Ishikawa (cell line): ENCODE data around the gene ANKRD18A.

Experiments
- CEBPB ChIP-seq: IDR thresholded peaks from 2 replicates; pipeline ENCODE4 v1.6.1; 2012
- CREB1 ChIP-seq: IDR thresholded peaks from 2 replicates; pipeline ENCODE4 v1.6.1; 2012; ENCODE audit warnings: low read depth
- EGR1 ChIP-seq: IDR thresholded peaks from 2 replicates; pipeline ENCODE4 v1.6.1; 2012
- EP300 ChIP-seq: IDR thresholded peaks from 2 replicates; pipeline ENCODE4 v1.6.1; 2012; ENCODE audit warnings: borderline replicate concordance
- FOXM1 ChIP-seq: IDR thresholded peaks from 2 replicates; pipeline ENCODE4 v1.6.1; 2012; ENCODE audit warnings: low read depth, borderline replicate concordance
- NFIC ChIP-seq: IDR thresholded peaks from 2 replicates; pipeline ENCODE4 v1.6.1; 2012
- RAD21 ChIP-seq: IDR thresholded peaks from 2 replicates; pipeline ENCODE4 v1.6.1; 2012; ENCODE audit warnings: low read depth
- REST ChIP-seq: IDR thresholded peaks from 2 replicates; pipeline ENCODE4 v1.6.1; 2012; ENCODE audit warnings: low read depth, mild to moderate bottlenecking
- TAF1 ChIP-seq: IDR thresholded peaks from 2 replicates; pipeline ENCODE4 v1.6.1; 2012; ENCODE audit warnings: low read depth, mild to moderate bottlenecking
- TCF12 ChIP-seq: IDR thresholded peaks from 2 replicates; pipeline ENCODE4 v1.6.1; 2012; ENCODE audit warnings: low read depth
- TEAD4 ChIP-seq: IDR thresholded peaks from 2 replicates; pipeline ENCODE4 v1.6.1; 2012
- YY1 ChIP-seq: IDR thresholded peaks from 2 replicates; pipeline ENCODE4 v1.6.1; 2012; ENCODE audit warnings: low read depth
- ZBTB7A ChIP-seq: IDR thresholded peaks from 2 replicates; pipeline ENCODE4 v1.6.1; 2012; ENCODE audit warnings: low read depth
- TF ChIP-seq, protein P1 (sequence below): IDR thresholded peaks from 2 replicates; pipeline ENCODE4 v1.6.1; 2012
- TF ChIP-seq, protein P2 (sequence below): IDR thresholded peaks from 2 replicates; pipeline ENCODE4 v1.6.1; 2012

ANKRD18A gene

DNA sequence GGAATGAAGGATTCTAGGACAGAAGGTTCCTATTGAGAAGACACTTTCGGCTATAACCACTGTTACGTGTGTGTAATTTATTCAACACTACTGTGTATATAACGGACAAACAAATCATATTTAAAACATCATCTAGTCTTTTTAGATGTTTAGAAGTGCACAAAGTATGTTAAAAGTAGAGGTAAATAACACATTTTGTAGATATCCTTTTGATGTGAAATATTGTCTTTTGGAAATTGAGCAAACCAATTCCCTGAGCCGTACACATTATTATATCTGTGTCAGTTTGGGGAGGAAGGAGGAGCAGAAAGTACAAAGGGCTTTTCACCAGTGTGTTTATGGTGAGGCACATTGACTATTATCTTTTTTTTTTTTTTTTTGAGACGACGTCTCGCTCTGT is 39.1 kb upstream of the ANKRD18A start:
- no peak for TF ChIP-seq REST
- no peak for TF ChIP-seq TCF12
- TF ChIP-seq EP300 = no peak
- no peak for TF ChIP-seq TAF1
- no peak for TF ChIP-seq CREB1
- TF ChIP-seq TEAD4 = no peak
- no peak for TF ChIP-seq YY1
- TF ChIP-seq NFIC = no peak
- TF ChIP-seq, protein P1, sequence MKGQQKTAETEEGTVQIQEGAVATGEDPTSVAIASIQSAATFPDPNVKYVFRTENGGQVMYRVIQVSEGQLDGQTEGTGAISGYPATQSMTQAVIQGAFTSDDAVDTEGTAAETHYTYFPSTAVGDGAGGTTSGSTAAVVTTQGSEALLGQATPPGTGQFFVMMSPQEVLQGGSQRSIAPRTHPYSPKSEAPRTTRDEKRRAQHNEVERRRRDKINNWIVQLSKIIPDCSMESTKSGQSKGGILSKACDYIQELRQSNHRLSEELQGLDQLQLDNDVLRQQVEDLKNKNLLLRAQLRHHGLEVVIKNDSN = no peak
- no peak for TF ChIP-seq CEBPB
- TF ChIP-seq, protein P2, sequence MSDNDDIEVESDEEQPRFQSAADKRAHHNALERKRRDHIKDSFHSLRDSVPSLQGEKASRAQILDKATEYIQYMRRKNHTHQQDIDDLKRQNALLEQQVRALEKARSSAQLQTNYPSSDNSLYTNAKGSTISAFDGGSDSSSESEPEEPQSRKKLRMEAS = no peak
- no peak for TF ChIP-seq RAD21
- TF ChIP-seq FOXM1 = no peak
- no peak for TF ChIP-seq EGR1
- no peak for TF ChIP-seq ZBTB7A

DNA sequence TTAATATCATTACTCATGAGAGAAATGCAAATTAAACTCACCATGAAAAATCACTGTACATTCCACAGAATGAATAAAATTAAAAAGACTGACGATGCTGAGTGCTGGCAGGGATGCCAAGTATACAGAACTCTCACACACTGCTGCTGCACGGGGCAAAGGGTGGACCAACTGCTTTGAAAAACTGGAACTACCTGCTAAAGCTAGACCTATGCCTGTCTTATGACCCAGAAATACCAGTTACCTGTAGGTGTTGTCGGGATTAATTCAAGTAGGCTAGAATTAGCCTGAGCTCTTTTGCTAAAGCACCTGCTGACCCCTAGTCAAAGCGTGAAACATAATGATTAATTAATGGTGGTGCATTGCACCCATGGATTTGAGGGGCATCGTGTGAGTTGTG is 36.5 kb upstream of the ANKRD18A start:
- no peak for TF ChIP-seq EP300
- TF ChIP-seq, protein P1 = no peak
- TF ChIP-seq NFIC = no peak
- TF ChIP-seq YY1 = no peak
- TF ChIP-seq TCF12 = no peak
- TF ChIP-seq RAD21 = no peak

- TF ChIP-seq CREB1 (no peak), TAF1 (no peak), RAD21 (no peak), TCF12 (no peak), ZBTB7A (no peak), EGR1 (no peak), FOXM1 (no peak), REST (no peak), NFIC (no peak), YY1 (no peak), TEAD4 (no peak)
- TF ChIP-seq, protein P2 = no peak
- TF ChIP-seq, protein P1 = no peak
Measured at GRCh38 chr9:38652486-38652885, 32.1 kb upstream of the ANKRD18A start.

DNA sequence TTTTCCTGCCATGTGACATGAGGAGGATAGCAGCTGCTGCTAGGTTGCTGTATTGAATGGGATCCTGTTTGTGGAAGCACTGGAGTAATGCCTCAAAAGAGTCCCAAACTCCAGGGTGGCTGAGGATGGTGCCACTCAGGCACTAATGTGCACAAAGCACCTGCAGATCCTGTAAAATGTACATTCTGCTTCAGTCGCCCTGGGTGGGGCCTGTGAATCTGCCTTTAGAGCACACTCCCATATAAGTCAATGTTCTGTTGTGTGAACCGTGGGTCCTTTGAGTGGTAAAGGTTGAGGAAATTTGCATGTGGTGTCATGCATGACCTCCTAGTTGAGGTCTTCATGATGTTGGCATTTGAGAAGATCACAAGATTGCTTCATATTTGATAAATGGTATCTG is 31.6 kb upstream of the ANKRD18A start:
- TF ChIP-seq EGR1 (no peak), REST (no peak), YY1 (no peak), CREB1 (no peak), EP300 (no peak), TAF1 (no peak), FOXM1 (no peak), ZBTB7A (no peak), TCF12 (no peak)
- TF ChIP-seq, protein P2 = no peak
- TF ChIP-seq, protein P1 = no peak
